Breast epithelium (tissue), 3 donors: ENCODE results near the gene CD300LB.

Source experiments
- CTCF ChIP-seq, 3 donors: fragments of 450-650 bp; IDR thresholded peaks; one replicate each; pipeline ENCODE4 v1.5.1; 2016 to 2017; ENCODE audit warnings: antibody characterized with exemption in 3 of 3, mild to moderate bottlenecking in 3 of 3, moderate library complexity in 3 of 3
- POLR2AphosphoS5 ChIP-seq, 3 donors: sonication (generic); formaldehyde crosslinking; IDR thresholded peaks; one replicate each; pipeline ENCODE4 v1.6.1; 2017; ENCODE audit warnings: antibody characterized with exemption in 3 of 3

DNA sequence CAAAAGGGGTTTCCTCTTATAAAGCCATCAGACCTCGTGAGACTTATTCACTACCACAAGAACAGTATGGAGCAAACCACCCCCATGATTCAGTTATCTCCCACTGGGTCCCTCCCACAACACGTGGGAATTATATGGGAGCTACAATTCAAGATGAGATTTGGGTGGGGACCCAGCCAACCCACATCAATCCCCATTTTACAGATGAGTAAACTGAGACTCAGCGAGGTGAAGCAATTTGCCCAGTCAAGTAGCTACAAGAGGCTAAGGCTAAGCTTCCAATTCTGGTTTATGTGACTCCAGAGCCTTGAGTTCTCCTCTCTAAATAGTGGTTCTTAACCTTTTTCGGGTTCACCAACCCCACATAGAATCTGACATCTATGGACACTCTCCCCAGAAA, 56.1 kb downstream of the CD300LB start:
- TF ChIP-seq CTCF (IDR thresholded peaks at IDR 0.05), result no peak
- no peak for TF ChIP-seq POLR2AphosphoS5 (IDR thresholded peaks at IDR 0.05)
